Small intestine (tissue), 7 donors: ENCODE data around the gene RNF39. TPM values are rescaled to one million over a fixed set of nuclear protein-coding genes. Genes with fewer than 3 reads are reported as not detected.

Source experiments
- DNase-seq, 2 donors: peaks; one replicate each; pipeline versions ENCODE4 v3.0.0 to v3.0.0-alpha.2; 2013
- FAIRE-seq: peaks from 2 replicates; lab custom pipeline; 2012; peaks lifted over from hg19 to GRCh38; lab: Jason Lieb, UNC
- H3K27ac ChIP-seq, 3 donors: one replicate each; pipeline ENCODE4 v1.5.1; 2013; ENCODE audit warnings: low read length in 2 of 3, mild to moderate bottlenecking in 2 of 3, control low read depth in 1 of 3, inconsistent platforms in 1 of 3, low read depth in 1 of 3, moderate library complexity in 1 of 3
- H3K27me3 ChIP-seq, 3 donors: one replicate each; pipeline ENCODE4 v1.6.1; 2013; ENCODE audit warnings: low read length in 3 of 3, inconsistent platforms in 1 of 3; ENCODE audit not compliant: control insufficient read depth in 3 of 3, insufficient read depth in 3 of 3
- H3K36me3 ChIP-seq, 3 donors: one replicate each; pipeline ENCODE4 v1.6.1; 2013; ENCODE audit warnings: low read length in 3 of 3, inconsistent platforms in 1 of 3, low read depth in 1 of 3, mild to moderate bottlenecking in 1 of 3, moderate library complexity in 1 of 3; ENCODE audit not compliant: control insufficient read depth in 3 of 3, insufficient read depth in 2 of 3
- H3K4me1 ChIP-seq, 3 donors: one replicate each; pipeline ENCODE4 v1.6.1; 2013; ENCODE audit warnings: low read length in 2 of 3, inconsistent platforms in 1 of 3, low read depth in 1 of 3, mild to moderate bottlenecking in 1 of 3, moderate library complexity in 1 of 3; ENCODE audit not compliant: control insufficient read depth in 3 of 3, insufficient read depth in 2 of 3
- H3K4me3 ChIP-seq, 3 donors: one replicate each; pipeline ENCODE4 v1.5.1; 2013; ENCODE audit warnings: low read length in 3 of 3, control low read depth in 1 of 3, inconsistent platforms in 1 of 3, low read depth in 1 of 3, mild to moderate bottlenecking in 1 of 3, moderate library complexity in 1 of 3
- H3K9me3 ChIP-seq, 2 donors: one replicate each; pipeline ENCODE4 v1.6.1; 2013; ENCODE audit warnings: low read depth in 1 of 2, low read length in 1 of 2; ENCODE audit not compliant: control insufficient read depth in 2 of 2, insufficient read depth in 1 of 2
- WGBS, 3 donors: extraction: QIAGEN DNeasy Blood & Tissue Kit; methylation state at CpG; one replicate each; pipeline ENCODE4 v1.1.7; 2013; 5-methylcytosine and 5-hydroxymethylcytosine counted together
- polyA plus RNA-seq, 4 donors: library from polyadenylated mRNA; stranded (reverse) in 3 of 4; unstranded in 1 of 4; fragments of 200-250 nt in 3 of 4; fragments of 120-200 nt in 1 of 4; gene quantifications; one replicate each; pipeline versions ENCODE4 v1.2.1 to v1.2.3, GENCODE V29; 2013
- donor health status: healthy with polysubstance abuse.
- donor health status: control.
- donor health status: control.
- donor health status: Bipolar disorder and iron deficiency.
- donor health status: healthy.

Gene RNF39
- polyA plus RNA-seq, 4 donors = 0.18 to 0.78 (median 0.25) TPM

DNA sequence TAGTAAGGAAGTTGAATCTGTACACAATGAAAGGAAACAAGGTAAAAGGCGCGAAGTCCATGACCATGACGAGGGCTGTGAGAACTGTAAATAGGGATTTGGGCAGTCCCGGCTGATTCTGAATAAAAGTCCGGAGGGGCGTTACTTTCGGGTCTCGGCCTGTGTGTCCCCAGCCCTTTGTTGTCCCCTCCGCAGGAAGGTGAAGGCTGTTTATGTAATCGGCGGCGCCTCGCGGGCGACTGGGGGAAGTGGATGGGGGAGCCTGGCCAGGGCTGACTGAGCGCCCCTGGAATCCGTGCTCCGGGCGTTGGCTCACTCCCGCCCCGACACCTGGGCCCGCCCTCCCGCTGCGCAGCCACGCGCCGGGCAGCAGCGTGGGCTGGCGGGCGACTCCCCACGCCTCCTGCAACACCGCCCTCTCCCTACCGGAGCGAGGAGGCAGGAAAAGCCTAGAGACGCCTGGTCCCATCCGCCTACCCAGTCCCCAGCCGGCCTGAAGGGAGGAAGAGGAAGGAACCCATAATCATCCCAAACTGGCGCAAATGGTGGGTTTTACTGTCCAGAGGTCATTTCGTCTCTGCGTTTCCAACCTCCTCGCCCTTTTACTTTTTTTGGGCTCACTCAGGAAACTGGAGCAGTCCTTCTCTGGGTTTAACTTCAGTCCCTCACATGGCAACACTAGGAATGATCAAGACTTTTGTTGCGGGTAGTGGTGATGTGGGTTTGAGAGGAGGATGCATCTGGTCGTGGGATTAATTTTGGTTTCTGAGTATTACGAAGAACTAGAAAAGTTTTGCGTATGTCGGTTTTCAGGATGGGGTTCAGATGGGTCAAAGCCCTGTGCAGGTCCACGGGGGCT lies 25.2 kb upstream of the RNF39 start:
- H3K27me3 ChIP-seq = peaks cover 0 to 16% (median 11%) of the 10 kb centered on the region in 3 donors
- DNase-seq = peak; percentile 89 to 93
- FAIRE-seq = no peak
- H3K4me3 ChIP-seq = peak overlapping the region in 2 of 3 donors; percentile 33 to 44
- H3K9me3 ChIP-seq = no peaks in the 10 kb centered on the region
- H3K36me3 ChIP-seq = peaks cover 0 to 3% (median 0%) of the 10 kb centered on the region in 3 donors
- 0 to 2% (median 2%) methylated on average over 43 to 47 of the region's 47 CpGs for WGBS, 3 donors
- H3K4me1 ChIP-seq = peaks cover 4 to 52% (median 14%) of the 10 kb centered on the region in 3 donors
- H3K27ac ChIP-seq = peak overlapping the region; percentile 52 to 86 (median 64)

DNA sequence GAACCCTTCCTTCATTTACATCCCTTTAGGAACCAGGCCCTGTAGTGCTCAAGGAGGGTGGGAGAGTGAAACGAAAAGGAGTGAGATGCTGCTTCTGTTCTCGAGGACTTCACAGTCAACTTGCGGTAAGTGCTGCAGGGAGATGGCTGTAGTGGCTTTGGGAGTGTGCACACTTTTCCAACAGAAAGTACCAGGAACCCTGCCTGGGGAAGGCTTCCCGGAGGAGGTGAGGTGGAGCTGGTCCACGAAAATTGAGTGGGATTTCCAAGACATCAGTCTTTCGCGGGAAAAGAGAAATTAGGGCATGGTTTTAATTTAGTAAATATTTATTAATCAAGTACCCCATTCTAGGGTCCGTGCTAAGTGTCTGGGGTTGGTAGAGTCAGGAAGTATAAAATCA lies 24.6 kb upstream of the RNF39 start:
- H3K4me3 ChIP-seq = peak overlapping the region in 1 of 3 donors; percentile 31
- no peaks in the 10 kb centered on the region for H3K9me3 ChIP-seq
- H3K27me3 ChIP-seq = peaks cover 0 to 14% (median 10%) of the 10 kb centered on the region in 3 donors
- H3K4me1 ChIP-seq = peaks cover 4 to 57% (median 14%) of the 10 kb centered on the region in 3 donors
- no peak for FAIRE-seq
- H3K27ac ChIP-seq = peak overlapping the region in 2 of 3 donors; percentile 52 to 61
- H3K36me3 ChIP-seq = no peaks in the 10 kb centered on the region
- DNase-seq = no peak
- 37 to 51% (median 47%) methylated on average over 8 of the region's 8 CpGs for WGBS, 3 donors

DNA sequence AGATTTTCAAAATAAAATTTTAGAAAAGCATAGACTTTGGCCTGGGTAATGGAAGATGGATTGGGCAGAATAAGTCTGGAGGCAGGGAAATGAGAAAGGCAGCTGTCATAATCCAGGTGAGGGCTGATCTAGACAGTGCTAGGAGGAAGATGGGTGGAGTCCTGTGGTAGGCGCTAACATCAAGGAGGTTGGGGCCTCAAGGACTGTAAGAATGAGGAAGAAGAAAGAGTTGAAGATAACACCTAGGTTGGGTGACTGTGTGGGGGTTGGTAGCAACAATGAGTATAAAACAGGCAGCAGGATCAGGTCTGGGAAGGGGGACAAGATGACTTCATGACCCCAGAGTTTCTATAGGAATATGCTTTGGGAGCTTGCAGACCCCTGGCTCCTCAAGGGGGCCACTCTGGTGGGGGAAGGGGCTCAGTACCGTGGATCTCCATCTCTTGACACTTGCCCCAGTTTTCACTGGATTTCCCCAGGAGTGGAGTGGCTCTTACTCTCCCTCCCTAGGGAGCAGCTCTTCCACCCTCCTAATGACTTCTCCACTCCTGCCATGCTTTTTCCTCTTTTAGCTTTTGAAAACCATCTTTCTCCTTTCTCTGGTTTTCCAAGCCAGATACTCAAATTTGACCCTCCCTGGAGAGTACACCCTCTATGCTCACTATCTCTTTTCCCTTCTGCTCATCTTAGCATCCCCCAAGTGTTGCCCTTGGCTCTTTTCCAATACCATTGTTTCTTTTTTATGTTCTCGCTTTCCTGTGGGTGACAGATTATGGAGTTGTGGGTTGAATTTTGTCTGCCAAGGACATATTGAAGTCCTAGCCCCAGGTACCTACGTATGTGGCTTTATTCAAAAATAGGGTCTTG lies 22.6 kb upstream of the RNF39 start:
- FAIRE-seq = no peak
- H3K4me1 ChIP-seq = peaks cover 4 to 60% (median 14%) of the 10 kb centered on the region in 3 donors
- peak; percentile 85 to 91 for DNase-seq
- H3K4me3 ChIP-seq = no peak overlapping the region
- 46 to 64% (median 46%) methylated on average over 4 of the region's 4 CpGs for WGBS, 3 donors
- H3K36me3 ChIP-seq = no peaks in the 10 kb centered on the region
- no peaks in the 10 kb centered on the region for H3K9me3 ChIP-seq
- peak overlapping the region in 2 of 3 donors; percentile 56 to 59 for H3K27ac ChIP-seq
- peaks cover 0 to 12% (median 11%) of the 10 kb centered on the region in 3 donors for H3K27me3 ChIP-seq

DNA sequence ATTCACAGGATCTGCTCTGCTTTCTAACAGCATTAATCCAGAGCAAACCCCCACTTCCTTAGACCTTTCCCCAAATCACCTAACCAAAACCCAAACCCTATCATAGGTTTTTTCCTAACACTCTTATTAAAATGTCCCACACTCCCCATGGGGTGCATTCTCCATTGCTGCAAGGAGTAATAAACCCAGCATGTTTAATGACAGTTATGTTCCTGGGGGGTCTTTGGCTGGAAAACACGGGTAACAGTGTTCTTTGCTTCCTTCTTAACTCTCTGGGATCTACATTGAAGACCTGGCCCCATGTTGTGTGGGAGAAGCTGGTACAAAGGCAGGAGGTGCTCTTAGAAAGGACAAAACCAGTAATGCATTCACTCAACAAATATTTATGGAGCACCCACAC lies 21.3 kb upstream of the RNF39 start:
- FAIRE-seq (no peak), DNase-seq (no peak)
- no peaks in the 10 kb centered on the region for H3K36me3 ChIP-seq
- H3K4me1 ChIP-seq = peaks cover 2 to 62% (median 7%) of the 10 kb centered on the region in 3 donors
- WGBS, 3 donors = 33 to 68% (median 55%) methylated on average over 1 of the region's 1 CpG
- H3K27ac ChIP-seq = no peak overlapping the region
- no peak overlapping the region for H3K4me3 ChIP-seq
- peaks cover 0 to 14% (median 12%) of the 10 kb centered on the region in 3 donors for H3K27me3 ChIP-seq
- H3K9me3 ChIP-seq = no peaks in the 10 kb centered on the region

DNA sequence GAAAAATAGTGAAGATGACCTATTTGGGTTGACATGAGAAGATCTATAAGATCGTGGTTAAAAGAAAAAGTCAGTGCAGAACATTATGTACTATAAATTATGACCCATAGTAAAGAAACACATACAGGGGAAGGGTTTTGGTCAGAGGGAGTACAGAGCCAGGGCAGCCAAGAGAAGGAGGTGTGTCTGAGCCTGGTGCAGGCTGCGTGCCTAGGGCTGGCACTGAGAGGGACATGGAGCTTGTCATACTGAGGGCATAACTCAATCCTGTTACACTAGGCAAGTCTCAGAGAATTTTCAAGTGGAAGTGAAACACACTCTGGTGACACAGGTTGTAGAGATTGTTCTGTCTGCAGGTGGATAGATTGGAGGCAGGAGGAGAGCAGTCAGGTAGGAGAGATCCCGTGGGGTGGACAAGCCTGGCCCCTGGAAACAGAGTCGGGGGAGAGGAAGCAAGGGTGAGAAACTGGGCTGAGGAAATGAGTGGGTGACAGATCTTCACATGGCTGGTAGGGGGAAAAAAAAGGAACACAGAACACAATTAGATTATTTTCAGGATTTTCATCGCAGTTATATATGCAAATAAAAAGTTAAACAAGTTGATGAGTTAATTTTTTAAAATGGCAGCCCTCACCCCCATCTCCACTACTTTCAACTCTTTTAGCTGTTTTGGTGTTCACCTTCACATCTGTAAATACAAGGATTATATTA lies 18.5 kb upstream of the RNF39 start:
- H3K27me3 ChIP-seq = peaks cover 0 to 8% (median 0%) of the 10 kb centered on the region in 3 donors
- 75 to 76% (median 76%) methylated on average over 5 of the region's 5 CpGs for WGBS, 3 donors

DNA sequence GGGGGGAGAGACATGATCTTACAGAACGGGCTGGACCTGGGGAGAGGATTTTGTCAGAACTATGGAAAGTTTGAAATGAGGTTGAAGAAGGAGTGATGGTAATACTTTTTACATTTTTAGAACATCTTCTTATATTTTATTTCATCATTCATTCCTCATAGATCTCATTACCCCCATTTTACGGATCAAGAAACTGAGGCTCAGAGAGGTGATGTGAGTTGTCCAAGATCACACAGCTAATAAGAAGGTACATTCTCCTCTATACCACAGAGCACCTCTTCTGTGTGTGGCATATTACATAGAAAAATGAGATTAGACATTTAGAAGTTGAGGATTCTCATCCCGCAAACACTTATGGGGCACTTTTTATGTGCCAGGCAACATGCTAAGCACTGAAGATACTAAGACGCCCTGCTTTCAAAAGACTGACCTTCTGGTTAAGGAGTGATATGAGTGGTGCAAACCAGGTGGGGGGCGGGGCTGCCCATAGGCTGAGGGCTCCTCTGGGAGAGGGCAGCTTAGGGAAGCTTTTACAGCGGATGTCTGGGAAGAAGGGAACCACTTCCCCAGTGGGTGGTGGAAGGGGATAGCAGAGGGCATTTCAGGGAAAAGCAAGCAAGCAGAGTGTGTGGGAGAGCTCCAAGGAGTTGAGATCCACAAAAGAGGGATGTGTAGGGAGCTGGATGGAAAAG lies 17.4 kb upstream of the RNF39 start:
- FAIRE-seq = no peak
- H3K27ac ChIP-seq = no peak overlapping the region
- WGBS, 3 donors = 71 to 76% (median 71%) methylated on average over 6 of the region's 6 CpGs
- no peak overlapping the region for H3K4me3 ChIP-seq
- peaks cover 0 to 49% (median 5%) of the 10 kb centered on the region in 3 donors for H3K4me1 ChIP-seq
- no peaks in the 10 kb centered on the region for H3K36me3 ChIP-seq
- peaks cover 0 to 6% (median 2%) of the 10 kb centered on the region in 3 donors for H3K27me3 ChIP-seq
- no peaks in the 10 kb centered on the region for H3K9me3 ChIP-seq
- peak in 1 of 2 donors; percentile 20 for DNase-seq

More for the DNA sequence above, 18.5 kb upstream of the RNF39 start:
- no peak overlapping the region for H3K4me3 ChIP-seq
- H3K27ac ChIP-seq = peak overlapping the region in 1 of 3 donors; percentile 86
- no peaks in the 10 kb centered on the region for H3K36me3 ChIP-seq
- no peak for FAIRE-seq
- DNase-seq = no peak
- peaks cover 0 to 57% (median 5%) of the 10 kb centered on the region in 3 donors for H3K4me1 ChIP-seq
- H3K9me3 ChIP-seq = no peaks in the 10 kb centered on the region

DNA sequence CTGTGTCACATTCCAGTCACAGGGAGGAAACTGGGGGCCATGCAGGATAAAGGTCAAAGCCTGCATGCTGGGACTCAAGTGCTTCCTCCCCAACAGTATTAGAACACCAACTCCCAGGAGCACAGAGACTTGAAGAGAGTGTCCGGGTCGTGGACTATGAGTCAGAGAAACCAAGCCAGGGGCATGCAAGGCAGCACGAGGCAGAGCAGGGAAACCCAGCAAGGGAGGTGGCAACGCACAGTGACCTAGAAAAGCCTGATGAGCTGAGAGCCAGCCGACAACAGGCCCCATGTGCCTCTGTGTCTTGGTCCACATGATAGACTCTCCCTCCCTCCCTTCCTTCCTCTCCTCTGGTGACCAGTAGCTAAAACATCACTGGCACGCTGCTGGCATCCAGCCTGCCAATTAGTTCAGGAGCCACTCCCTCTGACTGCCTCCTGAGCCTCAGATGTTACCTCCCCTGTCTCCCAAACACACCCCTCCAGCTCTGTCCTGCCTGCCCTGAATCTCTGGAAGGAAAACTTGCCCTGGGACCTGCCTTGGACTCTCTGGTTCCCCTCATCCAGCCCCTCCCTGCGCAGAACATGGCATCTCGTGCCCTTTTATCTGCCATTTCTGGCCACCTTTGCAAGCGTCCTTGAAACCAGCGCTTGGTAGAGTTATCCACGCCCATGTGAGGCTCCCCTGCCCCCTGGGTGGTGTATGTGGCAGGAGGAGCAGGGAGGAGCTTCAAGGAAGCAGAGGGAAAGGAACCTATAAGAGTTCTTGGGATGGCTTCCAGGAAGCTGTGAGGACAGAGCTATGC lies 16.2 kb upstream of the RNF39 start:
- Histone ChIP-seq H3K27me3 (peaks cover 0 to 4% (median 2%) of the 10 kb centered on the region in 3 donors), H3K27ac (peak overlapping the region; percentile 86 to 91 (median 87)), H3K36me3 (no peaks in the 10 kb centered on the region), H3K9me3 (no peaks in the 10 kb centered on the region), H3K4me1 (peaks cover 0 to 38% (median 5%) of the 10 kb centered on the region in 3 donors), H3K4me3 (no peak overlapping the region)
- WGBS, 3 donors = 10 to 35% (median 21%) methylated on average over 11 of the region's 11 CpGs
- FAIRE-seq = no peak
- peak; percentile 89 to 95 for DNase-seq
